ENCODE data around the gene TCAP. TPM values are rescaled to one million over a fixed set of nuclear protein-coding genes. Genes with fewer than 3 reads are reported as not detected.

The TCAP gene
- total and polyA plus RNA-seq, 2 experiments from 2014 or later, result 0.43 TPM; not detected in 1

DNA sequence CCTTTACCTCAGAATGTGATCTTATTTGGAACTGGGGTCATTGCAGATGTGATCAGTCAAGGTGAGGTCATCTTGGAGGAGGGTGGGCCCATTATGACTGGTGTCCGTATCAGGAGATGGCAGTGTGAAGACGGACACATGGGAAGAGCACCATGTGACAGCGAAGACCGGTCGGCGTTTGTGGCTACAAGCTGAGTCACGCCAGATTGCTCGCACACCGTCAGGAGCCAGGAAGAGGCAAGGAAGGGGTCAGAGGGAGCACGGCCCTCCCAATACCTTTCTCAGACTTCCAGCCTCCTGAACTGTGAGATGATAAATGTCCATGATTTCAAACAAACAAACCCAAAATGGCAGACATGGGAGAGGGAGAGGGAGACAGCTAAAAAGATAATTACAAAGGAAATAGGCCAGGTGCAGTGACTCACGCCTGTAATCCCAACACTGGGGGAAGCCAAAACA lies 15.0 kb upstream of the TCAP start:
- no peak overlapping the region for H3K4me3 ChIP-seq
- no peaks in the 10 kb centered on the region for H3K27me3 ChIP-seq (replicated peaks; ENCODE audit: insufficient read depth)
- H2AFZ ChIP-seq, result no peak overlapping the region
- WGBS, 2 experiments (ENCODE audit: low coverage in 1 of 2, low lambda C conversion rate in 2 of 2, missing lambda C conversion rate in 2 of 2), result 86 to 92% methylated on average over 11 of the region's 11 CpGs
- no peak overlapping the region for H3K4me2 ChIP-seq (ENCODE audit: unreplicated experiment)
- TF ChIP-seq EZH2 (IDR thresholded peaks at IDR 0.05; ENCODE audit: insufficient read depth, poor library complexity, severe bottlenecking) (no peak), EZH2phosphoT487 (IDR thresholded peaks at IDR 0.05; ENCODE audit: insufficient read depth, low read depth) (no peak)
- peaks cover 59% of the 10 kb centered on the region for H3K79me2 ChIP-seq (ENCODE audit: insufficient read depth)
- no peak overlapping the region for H3K9ac ChIP-seq
- H3K9me3 ChIP-seq (ENCODE audit: low read depth), result no peaks in the 10 kb centered on the region
- H3K36me3 ChIP-seq (ENCODE audit: low read depth), result no peaks in the 10 kb centered on the region
- no peak overlapping the region for H3K27ac ChIP-seq
- no peaks in the 10 kb centered on the region for H3K9me2 ChIP-seq (ENCODE audit: insufficient read depth)
- in situ Hi-C loops (cut with MboI), result no loop called here
- 0 out of 2 replicates have a peak, but pooled peaks cover 2% of the 10 kb centered on the region for H4K20me1 ChIP-seq (ENCODE audit: insufficient read depth)
- no peaks in the 10 kb centered on the region for H3K4me1 ChIP-seq (ENCODE audit: insufficient read depth)
- no peak for DNase-seq
- H3F3A ChIP-seq (ENCODE audit: insufficient read depth), result no peaks in the 10 kb centered on the region

GRCh38 chr17:39651923-39652586 lies 13.1 kb upstream of the TCAP start:
- H3K79me2 ChIP-seq (ENCODE audit: insufficient read depth), result peaks cover 41% of the 10 kb centered on the region
- no peak overlapping the region for H3K4me3 ChIP-seq
- H3K4me2 ChIP-seq (ENCODE audit: unreplicated experiment), result no peak overlapping the region
- H3F3A ChIP-seq (ENCODE audit: insufficient read depth), result no peaks in the 10 kb centered on the region
- no peaks in the 10 kb centered on the region for H3K36me3 ChIP-seq (ENCODE audit: low read depth)
- H4K20me1 ChIP-seq (ENCODE audit: insufficient read depth), result no peaks in the 10 kb centered on the region
- no peaks in the 10 kb centered on the region for H3K9me3 ChIP-seq (ENCODE audit: low read depth)
- TF ChIP-seq EZH2phosphoT487 (IDR thresholded peaks at IDR 0.05; ENCODE audit: insufficient read depth, low read depth) (no peak), EZH2 (IDR thresholded peaks at IDR 0.05; ENCODE audit: insufficient read depth, poor library complexity, severe bottlenecking) (no peak)
- no peaks in the 10 kb centered on the region for H3K9me2 ChIP-seq (ENCODE audit: insufficient read depth)
- H3K27ac ChIP-seq, result no peak overlapping the region
- in situ Hi-C loops (cut with MboI), result no loop called here
- DNase-seq, result no peak
- WGBS, 2 experiments (ENCODE audit: low coverage in 1 of 2, low lambda C conversion rate in 2 of 2, missing lambda C conversion rate in 2 of 2), result 87 to 90% methylated on average over 8 of the region's 8 CpGs
- no peaks in the 10 kb centered on the region for H3K27me3 ChIP-seq (replicated peaks; ENCODE audit: insufficient read depth)
- H3K4me1 ChIP-seq (ENCODE audit: insufficient read depth), result no peaks in the 10 kb centered on the region
- no peak overlapping the region for H3K9ac ChIP-seq
- H2AFZ ChIP-seq, result no peak overlapping the region

- no peak overlapping the region for H2AFZ ChIP-seq
- H4K20me1 ChIP-seq (ENCODE audit: insufficient read depth), result no peaks in the 10 kb centered on the region
- WGBS, 2 experiments (ENCODE audit: low coverage in 1 of 2, low lambda C conversion rate in 2 of 2, missing lambda C conversion rate in 2 of 2), result 56 to 89% methylated on average over 5 to 7 of the region's 7 CpGs
- no peaks in the 10 kb centered on the region for H3F3A ChIP-seq (ENCODE audit: insufficient read depth)
- no peak overlapping the region for H3K4me2 ChIP-seq (ENCODE audit: unreplicated experiment)
- H3K4me1 ChIP-seq (ENCODE audit: insufficient read depth), result no peaks in the 10 kb centered on the region
- H3K36me3 ChIP-seq (ENCODE audit: low read depth), result no peaks in the 10 kb centered on the region
- no peaks in the 10 kb centered on the region for H3K27me3 ChIP-seq (replicated peaks; ENCODE audit: insufficient read depth)
- DNase-seq, result no peak
- H3K9me3 ChIP-seq (ENCODE audit: low read depth), result no peaks in the 10 kb centered on the region
- TF ChIP-seq EZH2phosphoT487 (IDR thresholded peaks at IDR 0.05; ENCODE audit: insufficient read depth, low read depth) (no peak), EZH2 (IDR thresholded peaks at IDR 0.05; ENCODE audit: insufficient read depth, poor library complexity, severe bottlenecking) (no peak)
- H3K79me2 ChIP-seq (ENCODE audit: insufficient read depth), result peaks cover 34% of the 10 kb centered on the region
- in situ Hi-C loops (cut with MboI), result no loop called here
- no peak overlapping the region for H3K9ac ChIP-seq
- H3K27ac ChIP-seq, result no peak overlapping the region
- no peaks in the 10 kb centered on the region for H3K9me2 ChIP-seq (ENCODE audit: insufficient read depth)
- H3K4me3 ChIP-seq, result no peak overlapping the region
Observed at GRCh38 chr17:39652587-39653315, 12.4 kb upstream of the TCAP start.

DNA sequence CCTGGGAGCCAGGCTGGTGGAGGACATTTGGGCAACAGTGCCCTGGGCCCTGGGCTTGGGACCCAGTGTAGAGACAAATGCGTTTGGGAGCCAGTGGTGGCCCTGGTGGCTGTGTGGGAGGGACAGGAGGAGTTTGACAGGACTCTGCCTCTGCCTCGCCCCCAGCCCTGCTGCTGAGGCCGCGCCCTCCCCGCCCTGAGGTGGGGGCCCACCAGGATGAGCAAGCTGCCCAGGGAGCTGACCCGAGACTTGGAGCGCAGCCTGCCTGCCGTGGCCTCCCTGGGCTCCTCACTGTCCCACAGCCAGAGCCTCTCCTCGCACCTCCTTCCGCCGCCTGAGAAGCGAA lies 11.9 kb upstream of the TCAP start:
- Histone ChIP-seq H2AFZ (no peak overlapping the region), H3K9me3 (ENCODE audit: low read depth) (no peaks in the 10 kb centered on the region), H3K4me2 (ENCODE audit: unreplicated experiment) (no peak overlapping the region), H3K27me3 (replicated peaks; ENCODE audit: insufficient read depth) (no peaks in the 10 kb centered on the region), H3F3A (ENCODE audit: insufficient read depth) (no peaks in the 10 kb centered on the region), H3K9ac (no peak overlapping the region), H3K9me2 (ENCODE audit: insufficient read depth) (no peaks in the 10 kb centered on the region), H3K36me3 (ENCODE audit: low read depth) (no peaks in the 10 kb centered on the region), H3K27ac (no peak overlapping the region), H3K4me1 (ENCODE audit: insufficient read depth) (no peaks in the 10 kb centered on the region), H3K79me2 (ENCODE audit: insufficient read depth) (peaks cover 29% of the 10 kb centered on the region; the same call in 1 of the 2 replicates), H3K4me3 (no peak overlapping the region), H4K20me1 (ENCODE audit: insufficient read depth) (no peaks in the 10 kb centered on the region)
- WGBS, 2 experiments (ENCODE audit: low coverage in 1 of 2, low lambda C conversion rate in 2 of 2, missing lambda C conversion rate in 2 of 2), result 81 to 88% methylated on average over 5 to 12 of the region's 12 CpGs
- no peak for TF ChIP-seq EZH2 (IDR thresholded peaks at IDR 0.05; ENCODE audit: insufficient read depth, poor library complexity, severe bottlenecking)
- no peak for TF ChIP-seq EZH2phosphoT487 (IDR thresholded peaks at IDR 0.05; ENCODE audit: insufficient read depth, low read depth)
- in situ Hi-C loops (cut with MboI), result no loop called here
- no peak for DNase-seq

Measured in GM23248 (cell line).